HG03159 (cell line): ENCODE results near the gene PCNP.
"Not testable (repeated sequence)": the region's sequence is repeated elsewhere in the genome, so short reads cannot be mapped to it uniquely, and the experiment has no call there.

Experiments used
- ATAC-seq: cut with Tn5 transposase; IDR thresholded peaks from one replicate; pipeline ENCODE4 v1.9.1; 2021; ENCODE audit warnings: mild to moderate bottlenecking, moderate library complexity; ENCODE audit not compliant: unreplicated experiment

Gene PCNP, protein sequence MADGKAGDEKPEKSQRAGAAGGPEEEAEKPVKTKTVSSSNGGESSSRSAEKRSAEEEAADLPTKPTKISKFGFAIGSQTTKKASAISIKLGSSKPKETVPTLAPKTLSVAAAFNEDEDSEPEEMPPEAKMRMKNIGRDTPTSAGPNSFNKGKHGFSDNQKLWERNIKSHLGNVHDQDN

DNA sequence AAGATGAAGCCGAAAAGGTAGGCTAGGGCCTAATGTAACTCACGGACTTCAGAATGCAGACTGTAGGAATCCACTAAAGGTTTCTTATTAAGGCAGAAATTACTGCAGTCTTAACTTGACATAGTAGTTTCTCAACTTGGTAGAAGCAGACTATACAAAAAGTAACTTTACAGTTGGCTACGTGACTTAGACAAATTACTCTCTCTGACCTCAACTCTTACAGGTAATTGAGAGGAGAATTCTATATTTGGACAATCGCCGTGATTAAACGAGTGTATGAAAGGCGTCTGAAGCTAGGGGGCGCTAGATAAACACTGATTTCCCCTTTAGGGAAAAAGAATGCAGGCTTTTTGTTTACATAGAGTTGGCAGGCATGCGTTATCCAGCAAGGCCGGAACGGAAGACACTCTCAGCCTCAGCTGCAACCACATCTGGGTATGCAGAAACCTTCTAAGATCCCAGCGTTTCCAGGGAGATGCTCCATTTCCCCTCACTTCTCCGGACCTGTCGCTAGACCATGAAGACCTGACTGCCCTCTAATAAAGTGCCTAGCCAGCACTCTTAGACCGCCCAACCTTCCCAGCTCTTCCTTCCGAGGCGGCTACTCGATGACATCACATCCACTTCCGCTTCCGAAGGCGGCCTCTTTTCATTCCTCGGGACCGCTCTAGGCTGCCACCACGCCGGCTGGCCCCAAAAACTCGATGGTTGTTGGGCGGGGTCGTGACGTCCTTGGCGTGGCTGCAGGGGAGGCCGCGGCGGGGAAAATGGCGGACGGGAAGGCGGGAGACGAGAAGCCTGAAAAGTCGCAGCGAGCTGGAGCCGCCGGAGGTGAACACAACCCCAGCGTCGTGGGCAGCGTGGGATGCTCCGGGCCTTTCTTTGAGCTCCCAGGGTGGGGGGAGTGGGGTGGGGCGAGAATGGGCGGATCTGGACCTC lies at the start of gene PCNP:
Gene PCNP, plus strand, starts transcription at position 732 of the 939 bp plus-strand sequence. Its CDS starts 36 bp downstream, at position 768.
- ATAC-seq: peak; percentile 86

DNA sequence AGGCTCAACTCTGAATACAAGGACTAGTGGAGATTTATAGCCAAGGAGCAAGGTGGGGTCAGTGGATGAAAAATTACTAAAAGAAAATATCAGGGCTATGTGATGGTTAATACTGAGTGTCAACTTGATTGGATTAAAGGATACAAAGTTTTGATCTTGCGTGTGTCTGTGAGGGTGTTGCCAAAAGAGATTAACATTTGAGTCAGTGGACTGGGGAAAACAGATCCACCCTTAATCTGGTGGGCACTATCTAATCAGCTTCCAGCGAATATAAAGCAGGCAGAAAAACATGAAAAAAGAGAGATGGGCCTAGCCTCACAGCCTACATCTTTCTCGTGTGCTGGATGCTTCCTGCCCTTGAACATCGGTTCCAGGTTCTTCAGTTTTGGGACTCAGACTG lies 46.5 kb upstream of the PCNP start:
- no peak for ATAC-seq

DNA sequence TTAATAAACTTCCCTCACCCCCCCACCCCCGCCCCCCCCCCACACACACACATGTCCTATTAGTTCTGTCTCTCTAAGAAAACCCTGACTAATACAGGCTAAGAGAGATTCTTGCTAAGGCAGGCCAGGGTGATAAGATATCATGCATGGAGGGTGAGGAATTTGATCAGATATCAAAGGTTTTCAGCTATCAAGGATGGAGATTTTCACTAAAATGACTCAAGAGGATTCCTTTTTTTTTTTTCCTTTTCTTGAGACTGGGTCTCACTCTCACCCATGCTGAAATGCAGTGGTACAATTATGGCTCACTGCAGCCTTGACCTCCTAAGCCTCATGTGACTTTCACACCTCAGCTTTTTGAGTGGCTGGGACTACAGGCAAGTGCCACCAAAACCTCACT lies 46.1 kb upstream of the PCNP start:
- ATAC-seq: no peak

DNA sequence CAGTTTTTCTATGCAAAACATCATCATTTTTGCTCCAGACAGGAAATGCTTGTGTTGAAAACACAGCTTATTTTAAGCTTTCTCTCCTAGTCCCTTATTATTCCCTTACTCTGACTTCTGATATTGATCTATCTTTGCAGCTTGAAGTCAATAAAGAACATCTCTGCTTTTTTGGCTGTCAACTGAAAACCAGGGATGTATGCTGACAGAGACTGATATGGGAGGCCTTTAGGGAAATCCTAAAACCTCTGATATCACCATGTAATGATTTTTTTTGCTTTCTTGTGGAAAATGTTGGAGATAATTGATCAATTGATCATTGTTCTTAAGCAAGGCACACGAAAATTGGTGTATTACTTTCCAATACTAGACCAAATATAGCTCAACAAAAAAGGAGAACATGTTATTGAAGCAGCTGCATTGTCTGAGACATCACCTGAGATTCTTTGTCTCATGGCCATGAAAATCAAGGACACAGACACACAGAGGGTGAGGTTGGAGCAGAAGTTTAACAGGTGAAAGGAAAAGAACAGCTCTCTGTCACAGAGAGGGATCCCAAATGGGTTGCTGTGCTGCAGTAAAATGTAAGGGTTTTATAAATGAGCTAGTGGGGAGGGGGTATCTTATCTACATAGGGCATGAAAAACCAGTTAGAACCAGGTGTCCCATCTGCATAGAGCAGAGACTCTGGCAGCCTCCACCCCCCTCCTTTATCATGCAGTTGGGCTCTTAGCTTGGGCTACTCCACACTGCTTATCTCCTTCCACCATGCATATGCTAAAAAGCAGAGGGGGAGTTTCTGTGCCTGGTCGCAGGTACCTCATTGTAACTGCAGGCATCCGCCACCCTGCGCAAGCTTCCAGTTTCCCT lies 43.9 kb upstream of the PCNP start:
- no peak for ATAC-seq

DNA sequence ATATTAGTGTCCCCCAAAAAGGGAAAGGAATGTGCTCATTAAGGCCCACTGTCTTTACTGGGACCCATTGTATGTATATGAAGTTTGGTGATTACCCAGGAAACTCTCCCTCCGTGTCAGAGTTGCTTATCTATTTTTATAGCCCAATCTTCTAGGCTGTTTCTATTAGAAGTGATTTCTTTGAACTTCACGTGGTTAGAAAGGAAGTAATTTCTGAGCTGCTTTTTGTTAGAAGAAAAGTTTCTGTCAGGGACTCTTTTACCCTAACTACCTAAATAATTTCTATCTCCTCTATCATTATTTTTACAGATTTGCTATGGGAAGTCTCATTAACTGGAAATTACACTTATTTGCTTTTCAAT lies 43.3 kb upstream of the PCNP start:
- no peak for ATAC-seq

DNA sequence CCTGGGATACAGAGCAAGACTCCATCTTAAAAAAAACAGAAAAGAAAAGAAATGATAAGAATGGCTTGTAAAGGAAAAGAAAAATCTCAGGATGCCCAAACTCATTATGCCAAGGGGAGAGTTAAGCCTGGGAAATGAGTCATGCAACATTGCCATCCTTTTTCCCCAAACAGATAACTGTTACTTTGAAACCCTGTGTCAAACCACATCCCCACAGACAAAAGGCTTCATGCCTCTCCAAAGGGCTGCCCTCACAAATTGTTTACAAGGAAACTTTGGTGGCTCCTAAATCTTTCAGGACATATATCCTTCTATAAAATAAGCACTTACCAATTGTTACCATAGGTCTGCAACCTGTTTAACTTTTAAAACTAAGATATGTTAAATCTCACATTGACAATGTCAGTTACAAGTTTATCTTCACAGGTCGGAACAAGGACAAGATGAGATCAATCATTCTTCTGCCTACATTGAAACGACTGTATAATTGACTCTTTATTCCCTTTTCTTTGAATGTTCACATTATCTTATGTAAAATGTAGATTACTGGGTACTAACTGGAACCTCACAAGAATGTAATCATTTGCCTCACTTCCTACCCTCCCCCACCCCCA lies 42.4 kb upstream of the PCNP start:
- ATAC-seq: no peak

DNA sequence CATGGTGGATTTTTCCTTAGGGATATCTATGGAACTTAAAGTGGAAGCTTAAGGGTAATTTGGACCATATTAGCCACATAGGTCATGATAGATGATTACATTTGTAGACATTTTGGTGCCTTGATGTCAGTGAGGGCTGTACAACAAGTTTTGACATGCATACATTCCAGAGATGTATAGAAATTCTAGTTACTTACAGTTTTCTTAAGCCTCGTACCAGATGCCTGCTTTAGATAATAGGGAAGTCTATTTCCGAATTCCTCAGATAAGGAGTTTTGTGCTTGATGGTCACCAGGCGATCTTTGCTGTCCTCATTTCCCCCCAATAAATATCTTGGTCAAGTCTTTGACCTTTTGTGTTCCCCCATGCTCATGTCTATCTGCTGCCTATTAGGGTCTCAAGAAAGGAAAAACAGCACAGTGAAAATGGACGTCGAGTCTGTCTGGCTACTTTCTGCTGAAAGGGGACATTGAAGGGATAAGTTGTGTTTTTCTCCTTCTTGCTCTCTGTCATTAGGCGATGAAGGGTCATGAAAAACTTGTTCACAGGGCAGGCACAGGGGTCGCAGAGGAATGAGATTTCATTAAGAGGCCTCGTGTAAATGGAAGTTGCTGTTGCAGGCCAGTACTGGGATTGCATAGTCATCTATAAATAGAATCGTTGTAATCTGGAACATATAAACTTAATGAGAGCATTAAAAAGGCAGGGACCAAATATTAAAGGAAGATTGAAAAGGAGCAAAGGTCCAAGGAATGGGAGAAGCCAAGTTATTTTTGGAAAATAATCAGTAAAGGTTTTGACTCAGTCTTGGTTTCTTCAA lies 41.0 kb upstream of the PCNP start:
- no peak for ATAC-seq

DNA sequence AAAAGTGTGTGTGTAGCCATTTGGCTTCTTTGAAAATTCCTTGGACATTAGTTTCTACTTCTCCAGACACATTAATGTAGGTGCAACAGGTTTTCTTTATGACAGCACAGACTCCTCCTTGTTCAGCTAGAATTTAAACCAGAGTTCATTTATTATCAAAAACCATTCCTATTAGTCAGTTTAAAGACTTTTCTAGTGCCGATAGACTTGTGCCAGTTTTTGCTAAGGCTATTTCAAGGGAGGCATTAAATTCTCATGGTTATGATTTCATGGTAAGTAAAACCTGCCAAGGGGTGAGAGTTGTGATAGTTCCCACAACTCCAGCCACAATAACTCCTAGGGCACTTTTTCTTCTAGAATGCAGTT lies 40.4 kb upstream of the PCNP start:
- ATAC-seq: no peak

DNA sequence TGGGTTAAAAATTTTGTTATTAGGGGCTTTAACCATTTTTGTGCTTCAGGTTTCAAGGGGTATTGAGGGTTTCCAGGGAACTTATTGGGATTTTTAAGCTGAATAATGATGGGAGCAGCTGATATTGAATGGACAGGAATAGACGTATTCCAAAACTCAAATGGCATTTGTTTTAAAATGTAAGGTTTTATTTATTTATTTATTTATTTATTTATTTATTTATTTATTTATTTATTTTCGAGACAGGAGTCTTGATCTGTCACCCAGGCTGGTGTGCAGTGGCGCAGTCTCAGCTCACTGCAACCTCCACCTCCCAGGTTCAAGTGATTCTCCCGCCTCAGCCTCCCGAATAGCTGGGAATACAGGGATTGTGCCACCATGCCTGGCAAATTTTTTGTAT lies 38.8 kb upstream of the PCNP start:
- no peak for ATAC-seq

DNA sequence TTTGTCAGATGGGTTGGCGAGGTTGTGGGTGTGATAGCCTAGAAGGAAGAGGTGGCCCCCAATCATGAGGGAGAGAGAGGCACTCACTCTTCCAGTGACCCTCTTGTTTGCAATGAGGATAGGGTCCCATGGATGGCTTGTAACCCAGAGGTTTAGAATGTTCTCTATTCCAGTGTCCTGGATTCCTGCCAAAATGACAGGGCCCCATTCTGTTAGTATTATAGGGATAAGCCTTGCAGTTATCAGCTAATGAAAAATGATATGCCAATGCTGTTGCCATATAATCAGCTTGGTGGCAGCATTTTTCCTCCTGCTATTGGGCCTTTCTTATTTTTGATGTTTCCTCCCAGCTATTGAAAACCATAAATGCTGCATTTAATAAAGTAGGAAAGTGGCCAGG lies 37.7 kb upstream of the PCNP start:
- ATAC-seq: no peak

DNA sequence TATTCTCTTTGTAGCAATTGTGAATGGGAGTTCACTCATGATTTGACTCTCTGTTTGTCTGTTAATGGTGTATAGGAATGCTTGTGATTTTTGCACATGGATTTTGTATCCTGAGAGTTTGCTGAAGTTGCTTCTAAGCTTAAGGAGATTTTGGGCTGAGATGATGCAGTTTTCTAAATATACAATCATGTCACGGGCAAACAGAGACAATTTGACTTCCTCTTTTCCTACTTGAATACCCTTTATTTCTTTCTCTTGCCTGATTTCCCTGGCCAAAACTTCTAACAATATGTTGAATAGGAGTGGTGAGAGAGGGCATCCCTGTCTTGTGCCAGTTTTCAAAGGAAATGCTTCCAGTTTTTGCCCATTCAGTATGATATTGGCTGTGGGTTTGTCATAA lies 37.0 kb upstream of the PCNP start:
- not testable (repeated sequence) for ATAC-seq

DNA sequence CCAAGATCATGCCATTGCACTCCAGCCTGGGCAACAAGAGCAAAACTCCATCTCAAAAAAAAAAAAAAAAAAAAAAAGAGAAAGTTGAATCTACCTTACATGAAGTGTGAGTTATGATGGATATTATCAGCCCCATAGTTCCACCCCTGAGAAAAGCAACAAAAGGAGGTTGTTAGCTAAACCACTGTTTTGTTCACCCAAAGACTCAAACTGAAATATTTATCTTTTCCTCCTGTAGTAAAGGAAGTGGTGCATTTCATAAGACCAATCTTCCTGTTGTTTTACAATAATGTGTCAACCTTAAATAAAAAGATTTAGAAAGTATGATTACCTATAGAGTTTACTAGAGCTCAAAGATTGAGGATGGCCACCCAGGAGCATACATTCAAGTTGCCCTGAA lies 31.0 kb upstream of the PCNP start:
- no peak for ATAC-seq

DNA sequence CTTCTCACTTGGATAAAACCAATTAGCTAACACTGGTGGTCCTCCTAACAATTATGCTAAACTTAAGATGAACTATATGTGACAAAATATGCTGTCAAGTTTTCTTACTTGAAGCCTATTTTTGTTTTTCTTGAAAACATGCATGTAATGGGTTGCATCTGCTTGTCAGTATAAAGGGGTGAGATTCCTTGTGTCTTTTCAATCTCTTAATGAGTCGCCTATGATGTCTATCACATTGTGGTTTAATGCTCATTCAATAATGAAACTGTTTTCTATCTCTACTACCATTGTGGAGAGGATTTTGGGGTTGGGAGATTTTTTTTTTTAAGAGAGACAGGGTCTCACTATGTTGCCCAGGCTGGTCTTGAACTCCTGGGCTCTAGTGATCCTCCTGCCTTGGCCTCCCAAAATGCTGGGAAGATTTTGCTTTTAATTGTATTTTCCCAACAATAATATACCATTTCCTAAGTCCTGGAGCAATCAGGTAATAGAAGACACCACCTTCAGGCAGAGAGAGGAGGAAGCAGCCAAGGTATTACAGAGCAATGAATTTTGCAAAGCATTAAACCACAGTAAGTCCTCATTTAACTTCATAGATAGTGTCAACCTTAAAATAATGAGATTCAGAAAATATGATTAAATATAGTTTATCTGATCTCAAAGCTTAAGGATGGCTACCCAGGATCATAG lies 29.7 kb upstream of the PCNP start:
- ATAC-seq: no peak

DNA sequence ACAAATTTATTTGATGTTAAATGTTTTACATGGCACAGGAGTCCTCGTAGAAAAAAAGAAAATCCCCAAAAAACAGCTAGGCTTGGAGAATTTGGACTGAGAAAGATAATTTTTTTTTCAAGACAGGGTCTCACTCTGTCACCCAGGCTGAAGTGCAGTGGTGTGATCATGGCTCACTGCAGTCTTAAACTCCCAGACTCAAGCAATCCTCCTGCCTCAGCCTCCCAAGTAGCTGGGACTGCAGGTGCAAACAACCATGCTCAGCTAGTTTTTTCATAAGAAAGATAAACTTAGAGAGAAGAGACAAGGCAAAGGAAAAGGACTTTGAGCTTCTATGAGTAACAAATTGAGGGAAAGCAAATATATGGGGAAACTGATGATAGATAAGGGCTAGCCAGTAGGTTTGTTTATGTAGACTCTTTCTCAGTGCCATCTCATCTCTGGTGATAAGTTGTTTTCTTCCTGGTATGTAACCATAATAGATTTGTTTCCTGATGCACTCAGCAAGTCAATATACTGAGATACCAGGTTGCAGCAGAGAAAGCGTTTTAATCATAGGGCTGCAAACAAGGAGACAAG lies 25.4 kb upstream of the PCNP start:
- ATAC-seq: no peak

DNA sequence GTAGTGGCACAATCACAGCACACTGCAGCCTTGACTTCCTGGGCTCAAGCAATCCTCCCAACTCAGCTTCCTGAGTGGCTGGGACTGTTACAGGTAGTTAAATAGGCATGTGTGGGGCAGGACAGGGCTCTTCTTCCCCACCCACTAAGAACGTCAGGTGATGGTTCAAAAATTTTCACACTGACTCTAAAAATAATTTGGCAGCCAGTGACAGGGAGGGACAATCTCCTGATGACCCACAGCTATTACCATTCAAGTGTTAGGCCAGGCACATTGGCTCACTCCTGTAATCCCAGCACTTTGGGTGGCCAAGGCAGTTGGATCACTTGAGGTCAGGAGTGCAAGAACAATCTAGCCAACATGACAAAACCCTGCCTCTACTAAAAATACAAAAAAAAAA lies 24.5 kb upstream of the PCNP start:
- no peak for ATAC-seq

DNA sequence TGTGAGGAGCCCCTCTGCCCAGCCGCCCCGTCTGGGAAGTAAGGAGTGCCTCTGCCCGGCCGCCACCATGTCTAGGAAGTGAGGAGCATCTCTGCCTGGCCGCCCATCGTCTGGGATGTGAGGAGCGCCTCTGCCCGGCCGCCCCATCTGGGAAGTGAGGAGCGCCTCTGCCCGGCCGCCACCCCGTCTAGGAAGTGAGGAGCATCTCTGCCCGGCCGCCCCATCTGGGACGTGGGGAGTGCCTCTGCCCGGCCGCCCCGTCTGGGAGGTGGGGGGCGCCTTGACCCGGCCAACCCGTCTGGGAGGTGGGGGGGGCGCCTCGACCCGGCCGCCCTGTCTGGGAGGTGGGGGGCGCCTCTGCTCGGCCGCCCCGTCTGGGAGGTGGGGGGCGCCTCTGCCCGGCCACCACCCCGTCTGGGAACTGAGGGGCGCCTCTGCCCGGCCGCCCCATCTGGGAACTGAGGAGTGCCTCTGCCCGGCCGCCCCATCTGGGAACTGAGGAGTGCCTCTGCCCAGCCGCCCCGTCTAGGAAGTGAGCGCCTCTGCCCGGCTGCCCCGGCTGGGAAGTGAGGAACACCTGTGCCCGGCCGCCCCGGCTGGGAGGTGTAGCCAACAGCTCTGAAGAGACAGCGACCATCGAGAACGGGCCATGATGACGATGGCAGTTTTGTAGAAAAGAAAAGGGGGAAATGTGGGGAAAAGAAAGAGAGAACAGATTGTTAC lies 22.5 kb upstream of the PCNP start:
- ATAC-seq: not testable (repeated sequence)

DNA sequence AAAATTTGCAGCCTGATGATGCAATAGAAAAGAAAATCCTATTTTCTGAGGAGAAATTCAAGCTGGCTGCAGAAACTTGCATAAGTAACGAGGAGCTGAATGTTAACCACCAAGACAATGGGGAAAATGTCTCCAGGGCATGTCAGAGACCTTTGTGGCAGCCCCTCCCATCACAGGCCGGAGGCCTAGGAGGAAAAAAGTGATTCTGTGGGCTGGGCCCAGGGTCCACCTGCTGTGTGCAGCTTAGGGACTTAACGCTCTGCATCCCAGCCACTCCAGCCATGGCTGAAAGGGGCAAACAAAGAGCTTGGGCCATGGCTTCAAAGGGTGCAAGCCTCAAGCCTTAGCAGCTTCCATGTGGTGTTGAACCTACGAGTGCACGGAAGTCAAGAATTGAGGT lies 20.6 kb upstream of the PCNP start:
- not testable (repeated sequence) for ATAC-seq

DNA sequence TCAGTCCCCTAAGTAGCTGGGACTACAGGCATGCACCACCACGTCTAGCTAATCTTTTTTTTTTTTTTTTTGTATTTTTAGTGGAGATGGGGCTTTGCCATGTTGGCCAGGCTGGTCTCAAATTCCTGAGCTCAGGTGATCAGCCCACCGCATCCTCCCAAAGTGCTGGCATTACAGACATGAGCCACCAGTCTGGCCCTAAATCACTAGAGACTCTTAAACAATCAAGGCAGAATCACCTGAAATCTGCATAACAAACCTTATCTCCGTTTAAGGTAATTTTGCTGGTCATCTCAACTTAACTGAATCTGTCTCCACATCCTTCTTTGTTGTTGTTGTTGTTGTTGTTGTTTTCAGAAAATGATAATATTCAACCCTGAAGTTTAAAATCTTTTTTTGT lies 17.9 kb upstream of the PCNP start:
- no peak for ATAC-seq
